COLO829 (cell line): Measurements from ENCODE around the gene ARHGEF37.
"Not testable (repeated sequence)": the region's sequence is repeated elsewhere in the genome, so short reads cannot be mapped to it uniquely, and the experiment has no call there.

Source experiments
- DNase-seq: peaks from one replicate; pipeline ENCODE4 v3.0.0; 2012; ENCODE audit warnings: low spot score

The ARHGEF37 gene

DNA sequence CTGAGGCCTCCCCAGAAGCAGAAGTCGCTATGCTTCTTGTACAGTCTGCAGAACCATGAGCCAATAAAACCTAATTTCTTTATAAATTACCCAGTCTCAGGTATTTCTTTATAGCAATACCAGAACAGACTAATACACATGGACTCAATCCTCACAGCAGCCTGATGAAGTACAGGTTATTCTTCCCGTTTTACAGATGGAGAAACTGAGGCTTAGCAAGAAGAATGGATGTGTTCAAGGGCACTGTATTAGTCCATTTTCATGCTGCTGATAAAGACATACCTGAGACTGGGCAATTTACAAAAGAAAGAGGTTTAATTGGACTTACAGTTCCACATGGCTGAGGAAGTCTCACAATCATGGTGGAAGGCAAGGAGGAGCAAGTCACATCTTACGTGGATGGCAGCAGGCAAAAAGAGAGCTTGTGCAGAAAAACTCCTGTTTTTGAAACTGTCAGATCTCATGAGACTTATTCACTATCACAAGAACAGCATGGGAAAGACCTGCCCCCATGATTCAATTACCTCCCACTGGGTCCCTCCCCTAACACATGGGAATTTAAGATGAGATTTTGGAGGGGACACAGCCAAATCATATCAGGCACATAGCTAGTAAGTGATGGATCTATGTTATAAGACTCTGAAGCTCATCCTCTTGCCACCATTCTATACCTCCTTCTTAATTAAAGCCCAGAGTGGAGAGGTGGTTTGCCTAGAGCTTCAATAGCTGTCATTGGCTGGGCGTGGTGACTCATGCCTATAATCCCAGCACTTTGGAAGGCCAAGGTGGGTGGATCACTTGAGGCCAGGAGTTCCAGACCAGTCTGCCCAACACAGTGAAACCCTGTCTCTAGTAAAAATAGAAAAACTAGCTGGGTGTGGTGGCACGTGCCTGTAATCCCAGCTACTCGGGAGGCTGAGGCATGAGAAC, 67.4 kb downstream of the ARHGEF37 start:
- DNase-seq, result not testable (repeated sequence)

DNA sequence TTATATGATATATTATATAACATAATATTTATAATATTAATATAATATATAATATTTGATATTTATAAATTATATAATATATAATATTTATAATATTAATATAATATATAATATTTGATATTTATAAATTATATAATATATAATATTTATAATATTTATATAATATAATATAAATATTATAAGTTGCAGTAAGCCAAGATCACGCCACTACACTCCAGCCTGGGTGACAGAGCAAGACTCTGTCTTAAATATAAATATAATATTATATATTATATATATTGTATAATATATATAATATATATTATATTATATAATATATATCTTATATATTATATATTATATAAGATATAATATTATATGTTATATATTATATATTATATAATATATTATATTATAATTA, 68.4 kb downstream of the ARHGEF37 start:
- not testable (repeated sequence) for DNase-seq

DNA sequence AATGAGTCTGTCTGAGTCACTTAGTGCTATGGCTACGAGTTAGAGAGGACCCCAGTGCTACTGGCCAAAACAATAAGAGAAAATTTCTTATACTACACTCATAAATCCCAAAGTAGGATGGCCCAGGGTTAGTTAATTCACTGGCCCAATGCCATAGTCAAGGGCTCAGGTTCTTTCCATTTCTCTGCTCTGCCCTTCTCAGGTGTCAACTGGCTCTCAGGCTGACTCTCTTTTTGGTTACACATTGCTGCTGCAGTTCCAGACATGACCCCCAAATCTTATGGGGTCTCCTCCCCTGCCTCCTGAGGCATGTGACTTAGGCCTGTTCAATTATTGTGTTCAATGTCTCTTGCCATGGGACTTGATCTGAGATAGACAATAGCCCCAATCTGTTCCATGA, 70.4 kb downstream of the ARHGEF37 start:
- DNase-seq, result no peak

DNA sequence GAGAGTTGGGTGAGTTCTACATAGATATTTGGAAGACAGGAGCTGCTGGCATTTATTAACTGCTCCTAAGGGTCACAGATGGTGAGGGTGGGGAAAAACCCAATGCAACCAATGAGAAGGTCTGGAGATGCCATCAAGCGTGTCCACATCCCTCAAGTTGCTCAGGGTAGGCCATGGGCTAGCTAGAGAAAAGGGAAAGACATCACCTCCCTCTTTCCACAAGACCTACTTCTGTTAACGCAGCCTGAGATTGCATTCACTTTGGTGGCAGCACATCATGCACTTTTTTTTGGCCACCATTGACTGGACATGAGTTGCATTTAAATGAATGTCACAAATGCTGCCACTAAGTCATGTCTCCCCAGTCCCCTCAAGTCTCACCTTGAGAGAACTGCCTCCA, 71.4 kb downstream of the ARHGEF37 start:
- no peak for DNase-seq

DNA sequence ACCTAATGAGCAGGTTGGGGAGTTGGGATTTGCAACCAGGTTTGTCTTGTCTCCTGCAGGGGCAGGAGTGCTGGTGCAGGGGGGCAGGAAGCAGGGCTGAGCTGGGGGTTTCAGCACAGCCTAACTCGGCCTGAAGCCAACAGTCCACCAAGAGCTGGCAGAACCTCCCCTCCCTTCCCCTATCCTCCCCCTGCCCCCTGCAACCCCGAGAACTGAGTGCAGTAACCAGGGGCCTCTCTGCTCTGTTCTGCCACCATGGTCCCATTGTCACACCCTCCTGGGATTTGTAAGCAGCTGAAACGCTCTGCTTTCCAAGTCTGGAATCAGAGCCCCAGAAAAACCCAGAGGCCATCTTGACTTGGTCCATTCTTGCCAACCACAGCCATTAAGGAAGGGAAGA, 72.9 kb downstream of the ARHGEF37 start:
- no peak for DNase-seq

DNA sequence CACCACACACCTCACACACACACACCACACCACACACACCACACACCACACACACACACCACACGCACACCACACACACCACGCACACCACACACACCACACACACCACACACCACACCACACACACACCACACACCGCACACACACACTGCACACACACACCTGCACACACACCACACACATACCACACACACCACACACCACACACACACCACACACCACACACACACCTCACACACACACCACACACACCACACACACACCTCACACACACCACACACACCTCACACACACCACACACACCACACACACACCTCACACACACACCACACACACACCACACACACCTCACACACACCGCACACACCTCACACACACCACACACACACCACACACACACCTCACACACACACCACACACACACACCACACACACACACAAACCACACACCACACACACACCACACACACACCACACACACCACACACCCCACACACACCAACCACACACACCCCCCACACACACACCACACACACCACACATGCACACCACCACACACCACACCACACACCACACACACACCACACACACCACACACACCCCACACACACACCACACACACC, 73.7 kb downstream of the ARHGEF37 start:
- DNase-seq, result no peak

DNA sequence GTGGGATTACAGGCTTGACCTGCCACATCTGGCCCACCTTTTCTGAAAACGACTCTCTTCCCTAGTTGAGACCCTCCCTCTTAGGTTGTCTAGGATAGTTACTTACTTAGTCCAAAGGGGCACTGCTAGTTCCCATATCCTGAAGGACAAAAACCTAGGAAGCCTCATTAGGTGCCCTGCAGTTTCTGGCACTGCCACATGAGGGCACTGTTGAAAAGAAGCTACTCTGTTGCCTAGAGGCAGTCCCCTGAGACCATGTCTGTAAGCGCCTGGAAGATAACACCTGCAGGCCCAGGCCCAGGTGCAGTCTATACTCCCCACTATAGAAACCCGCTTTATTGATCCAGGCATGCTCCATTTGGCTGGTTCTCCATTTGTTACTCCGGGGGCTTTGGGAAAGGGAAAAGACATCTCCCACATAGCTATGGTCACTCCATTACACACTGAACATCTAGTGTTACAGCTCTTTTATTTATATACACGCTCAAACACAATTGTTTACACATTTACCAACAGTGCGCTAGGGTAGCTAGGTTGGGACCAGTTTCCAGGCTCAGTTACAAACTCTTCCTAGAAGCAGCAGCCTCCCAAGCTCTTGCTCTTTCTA, 75.4 kb downstream of the ARHGEF37 start:
- no peak for DNase-seq

DNA sequence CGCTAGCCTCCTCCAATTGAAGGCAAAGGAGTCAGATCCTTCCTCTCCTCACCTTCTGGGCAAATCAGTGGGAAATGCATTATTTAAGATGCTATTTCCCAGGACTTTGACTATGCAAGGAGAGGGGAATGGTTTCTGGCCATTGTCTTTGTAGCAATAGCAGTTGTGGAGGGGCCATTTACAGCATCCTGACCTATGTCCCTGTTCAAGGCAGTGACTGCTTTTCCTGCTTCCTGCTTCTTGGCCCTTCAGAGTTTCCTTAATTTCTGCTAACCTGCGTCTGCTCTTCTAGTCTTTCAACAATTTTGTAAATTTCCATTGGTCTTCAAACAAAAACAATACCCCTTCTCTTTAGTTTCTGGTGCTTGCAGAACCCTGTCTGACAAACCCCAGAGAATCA, 76.0 kb downstream of the ARHGEF37 start:
- no peak for DNase-seq

DNA sequence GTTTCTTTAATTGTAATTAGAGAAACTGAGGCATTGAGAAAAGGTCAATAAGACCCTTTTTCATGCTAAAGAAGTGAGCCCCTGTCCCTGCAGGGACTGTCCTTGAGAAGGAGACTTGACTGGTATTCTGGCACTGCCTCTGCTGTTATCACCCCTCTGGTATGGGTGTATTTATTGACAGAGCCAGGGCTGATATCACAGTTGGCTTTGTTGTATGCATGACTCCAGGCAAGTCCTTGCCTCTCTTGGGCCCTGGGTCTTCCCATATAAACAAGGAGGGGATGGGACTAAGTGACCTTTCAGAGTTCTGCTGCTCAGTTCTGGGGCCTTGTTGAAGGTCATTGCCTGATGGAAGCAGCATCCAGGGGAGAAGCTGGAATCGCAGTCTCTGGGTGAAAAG, 77.0 kb downstream of the ARHGEF37 start:
- no peak for DNase-seq

DNA sequence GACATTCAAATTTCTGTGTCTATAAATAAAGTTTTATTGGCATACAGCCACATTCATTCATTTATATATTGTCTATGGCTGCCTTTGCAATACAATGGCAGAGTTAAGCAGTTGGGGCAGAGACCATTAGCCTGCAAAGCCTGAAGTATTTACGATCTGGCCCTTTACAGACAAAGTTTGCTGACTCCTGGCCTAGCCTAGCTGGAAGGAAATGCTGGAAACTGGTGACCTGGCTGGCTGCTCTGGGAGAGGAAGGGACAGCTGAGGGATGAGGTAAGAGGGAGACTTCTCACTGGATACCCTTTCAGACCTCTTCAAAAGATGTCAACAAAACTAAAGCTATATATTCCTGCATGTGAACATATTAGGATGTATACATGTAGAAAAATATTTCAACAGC, 82.8 kb downstream of the ARHGEF37 start:
- DNase-seq, result no peak

DNA sequence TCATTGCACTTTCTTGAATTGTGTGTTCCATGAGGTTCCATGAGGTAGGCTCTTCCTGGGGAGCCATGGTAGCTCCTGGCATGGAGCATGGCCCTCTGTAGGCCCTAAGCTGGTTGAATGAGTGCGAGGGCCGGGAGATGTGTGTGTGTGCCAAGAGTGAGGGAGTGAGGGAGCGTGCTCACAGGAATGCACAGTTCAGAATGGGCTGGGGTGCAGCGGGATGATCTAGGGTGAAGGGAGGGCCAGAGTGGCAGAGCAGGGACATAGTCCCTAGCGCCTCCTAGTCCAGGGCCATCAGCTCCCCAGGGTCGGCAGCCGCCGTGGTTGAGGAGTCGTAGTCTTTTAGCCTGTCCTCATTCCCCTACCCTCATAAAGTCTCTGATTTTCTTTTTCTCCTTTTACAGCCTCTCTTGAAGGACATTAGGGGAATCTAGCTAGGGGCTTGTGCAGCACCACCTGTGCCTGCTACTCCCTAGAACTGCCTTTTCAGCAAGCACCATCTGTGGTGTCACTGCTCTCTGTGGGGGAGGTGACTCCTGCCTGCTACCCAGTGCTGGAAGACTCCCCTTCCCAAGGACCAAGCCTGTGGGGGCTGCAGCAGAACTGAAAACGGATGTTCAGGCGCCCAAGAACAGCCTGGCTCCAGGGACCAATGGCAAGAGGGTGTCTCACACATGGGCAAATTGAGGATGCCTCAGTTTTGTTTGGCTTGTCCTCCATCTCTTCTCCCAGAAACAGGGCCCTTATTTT, 83.5 kb downstream of the ARHGEF37 start:
- no peak for DNase-seq

DNA sequence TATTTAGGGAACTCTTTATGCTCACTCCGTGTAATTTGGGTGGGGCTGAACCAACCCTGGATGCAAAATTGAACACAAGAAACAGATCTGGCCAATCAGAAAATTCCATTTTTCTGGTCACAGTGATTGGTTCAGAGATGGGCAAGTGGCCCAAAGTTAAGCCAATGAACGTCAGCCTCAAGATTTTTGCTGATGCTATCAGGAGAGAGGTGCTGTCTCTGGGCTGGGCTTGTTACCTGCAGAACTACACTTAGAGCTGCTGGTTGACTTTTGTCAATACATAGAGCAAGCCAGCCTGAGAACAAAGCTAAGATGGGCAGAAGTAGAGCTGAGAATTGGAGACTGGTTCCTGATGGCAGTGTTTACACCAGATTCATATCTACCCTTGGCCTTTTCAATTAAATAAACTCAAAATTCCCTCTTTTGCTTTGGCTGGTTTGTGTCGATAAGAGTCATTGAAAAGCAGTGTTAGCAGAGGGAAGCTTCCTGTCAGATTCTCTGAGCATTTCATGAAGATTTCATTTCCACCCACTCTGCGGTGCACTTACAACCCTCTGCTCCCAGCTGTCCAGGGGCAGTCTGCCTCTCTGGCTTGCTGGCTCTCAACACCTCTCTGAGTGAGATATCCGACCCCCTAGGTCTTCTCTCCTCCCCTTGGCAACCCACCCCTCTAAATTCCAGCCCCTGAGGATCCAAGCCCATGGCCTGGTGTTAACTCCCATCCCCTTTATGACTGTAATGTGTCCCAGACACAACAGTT, 84.3 kb downstream of the ARHGEF37 start:
- no peak for DNase-seq

DNA sequence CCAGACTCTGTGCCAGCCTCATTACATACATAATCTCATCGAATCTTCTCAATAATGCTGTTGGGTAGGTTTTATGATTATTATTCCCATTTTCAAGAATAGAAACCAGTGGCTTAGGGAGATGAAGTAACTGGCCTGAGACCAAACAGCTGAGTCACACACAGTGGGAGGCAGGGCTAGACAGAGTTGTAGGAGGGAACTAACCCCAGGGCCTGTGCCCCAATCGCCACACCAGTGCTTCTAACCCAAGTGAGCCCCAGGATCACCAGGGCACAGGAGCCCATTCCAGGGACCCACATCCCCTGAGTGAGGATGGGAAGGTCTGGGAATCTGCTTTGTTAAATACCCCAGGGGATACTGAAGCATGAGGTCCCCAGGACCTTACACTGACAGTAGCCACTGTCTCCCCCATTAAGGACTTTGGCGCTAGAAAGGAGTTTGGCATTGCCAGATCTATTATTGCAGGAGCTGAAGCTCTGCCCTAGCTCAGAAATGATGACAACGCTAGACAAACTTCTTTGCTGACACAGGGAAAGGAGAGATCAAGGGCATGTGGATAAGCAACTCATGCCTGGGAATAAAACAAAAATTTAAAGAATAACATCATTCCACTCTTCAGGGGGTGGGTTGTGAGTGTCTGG, 85.0 kb downstream of the ARHGEF37 start:
- no peak for DNase-seq

DNA sequence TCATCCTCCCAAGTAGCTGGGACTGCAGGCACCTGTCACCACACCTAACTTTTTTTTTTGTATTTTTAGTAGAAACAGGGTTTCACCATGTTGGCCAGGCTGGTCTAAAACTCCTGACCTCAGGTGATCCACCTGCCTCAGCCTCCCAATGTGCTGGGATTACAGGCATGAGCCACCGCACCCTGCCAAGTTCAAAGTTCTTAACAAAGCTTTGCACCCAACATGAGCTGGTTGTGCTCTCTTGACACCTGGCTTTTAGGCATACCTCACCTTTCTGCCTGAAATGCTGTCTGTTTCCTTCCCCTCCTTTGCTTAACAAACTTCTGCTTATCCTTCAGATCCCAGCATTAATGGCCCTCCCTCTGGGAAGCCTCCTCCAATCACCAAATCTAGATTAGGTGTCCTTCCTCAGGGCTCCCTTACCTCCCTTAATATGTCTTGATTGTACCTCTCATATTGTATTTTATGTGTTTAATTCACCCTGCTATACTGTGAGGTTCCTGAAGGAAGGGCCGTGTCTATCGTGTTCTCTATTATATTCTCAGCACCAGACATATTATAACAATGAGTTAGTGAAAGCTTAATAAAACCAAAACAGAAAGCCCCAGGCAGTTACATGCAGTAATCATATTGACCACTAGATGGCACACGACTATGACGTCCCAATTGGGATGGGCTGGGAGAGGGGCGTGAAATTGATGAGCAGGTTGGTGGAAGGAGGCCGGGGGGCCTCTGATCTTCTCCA, 86.0 kb downstream of the ARHGEF37 start:
- no peak for DNase-seq

DNA sequence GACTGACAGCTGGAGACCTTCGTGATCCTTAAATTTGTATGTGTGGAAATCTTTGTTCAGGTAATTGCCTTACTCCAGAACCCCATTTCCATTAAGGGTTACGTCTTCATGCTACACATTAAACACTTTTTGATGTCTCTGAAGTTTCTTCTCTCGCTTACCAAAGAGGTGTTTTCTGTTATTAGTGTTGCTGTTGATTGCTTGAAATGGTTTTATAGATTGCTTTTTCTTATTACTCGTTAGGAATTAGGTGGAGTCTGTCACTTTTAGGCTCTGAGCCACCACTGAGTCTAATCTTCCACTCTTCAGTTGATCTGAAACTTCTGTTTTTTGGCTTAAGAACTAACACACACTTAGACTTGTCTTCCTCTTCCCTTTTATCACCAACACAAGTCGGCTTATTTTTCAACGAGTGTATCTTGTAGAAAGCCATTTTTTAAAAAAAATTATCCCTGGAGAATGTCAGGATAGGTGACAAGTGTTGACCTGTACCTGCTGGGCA, 86.6 kb downstream of the ARHGEF37 start:
- DNase-seq, result no peak

DNA sequence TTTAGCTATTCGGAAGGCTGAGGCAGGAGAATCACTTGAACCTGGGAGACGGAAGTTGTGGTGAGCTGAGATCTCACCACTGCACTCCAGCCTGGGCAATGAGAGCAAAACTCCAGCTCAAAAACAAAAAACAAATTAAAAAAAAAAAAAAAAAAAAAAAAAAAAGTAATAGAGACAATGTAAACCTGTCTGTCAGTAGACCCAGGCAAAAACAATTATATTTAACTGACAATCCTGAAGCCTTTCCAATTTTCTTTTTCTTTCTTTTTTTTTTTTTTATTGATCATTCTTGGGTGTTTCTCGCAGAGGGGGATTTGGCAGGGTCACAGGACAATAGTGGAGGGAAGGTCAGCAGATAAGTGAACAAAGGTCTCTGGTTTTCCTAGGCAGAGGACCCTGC, 88.0 kb downstream of the ARHGEF37 start:
- not testable (repeated sequence) for DNase-seq

DNA sequence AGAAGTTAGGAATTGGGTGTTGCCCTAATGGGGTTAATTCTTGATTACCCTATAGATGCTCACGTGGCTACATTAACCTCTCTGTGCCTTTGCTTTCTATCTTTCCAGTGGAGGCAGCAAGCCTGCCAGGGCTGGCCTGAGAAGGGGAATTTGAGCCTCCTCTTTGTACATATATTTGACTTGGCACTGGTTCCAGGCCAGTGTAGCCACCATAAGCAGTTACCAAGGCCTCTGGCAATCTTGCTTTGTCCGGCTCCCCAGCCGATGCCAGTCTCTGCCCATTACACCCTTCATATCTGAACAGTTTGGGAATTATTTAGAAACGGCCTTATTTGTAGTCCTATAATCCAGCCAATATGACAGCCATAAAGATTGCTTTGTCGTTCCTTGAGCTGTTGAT, 90.2 kb downstream of the ARHGEF37 start:
- DNase-seq, result no peak

DNA sequence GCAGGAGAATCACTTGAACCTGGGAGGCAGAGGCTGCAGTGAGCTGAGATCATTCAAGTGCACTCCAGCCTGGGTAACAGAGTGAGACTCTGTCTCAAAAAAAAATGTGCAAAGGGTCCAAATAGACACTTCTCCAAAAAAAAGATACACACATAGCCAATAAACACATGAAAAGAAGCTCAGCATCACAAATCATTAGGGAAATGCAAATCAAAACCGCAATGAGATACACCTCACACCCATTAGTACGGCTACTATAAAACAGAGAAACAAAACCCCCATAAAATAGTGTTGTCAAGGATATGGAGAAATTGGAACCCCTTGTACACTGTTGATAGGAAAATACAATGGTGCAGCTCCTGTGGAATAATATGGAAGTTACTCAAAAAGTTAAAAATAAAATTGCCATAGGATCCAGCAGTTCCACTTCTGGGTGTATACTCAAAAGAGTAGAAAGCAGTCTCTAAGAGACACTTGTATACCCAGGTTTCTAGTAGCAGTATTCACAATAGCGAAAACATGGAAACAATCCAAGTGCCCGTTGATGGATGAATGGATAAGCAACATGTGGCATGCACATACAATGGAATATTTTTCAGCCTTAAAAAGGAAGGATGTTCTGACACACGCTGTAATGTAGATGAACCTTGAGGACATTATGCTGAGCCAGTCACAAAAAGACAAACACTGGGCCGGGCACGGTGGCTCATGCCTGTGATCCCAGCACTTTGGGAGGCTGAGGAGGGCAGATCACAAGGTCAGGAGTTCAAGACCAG, 91.6 kb downstream of the ARHGEF37 start:
- DNase-seq, result no peak

DNA sequence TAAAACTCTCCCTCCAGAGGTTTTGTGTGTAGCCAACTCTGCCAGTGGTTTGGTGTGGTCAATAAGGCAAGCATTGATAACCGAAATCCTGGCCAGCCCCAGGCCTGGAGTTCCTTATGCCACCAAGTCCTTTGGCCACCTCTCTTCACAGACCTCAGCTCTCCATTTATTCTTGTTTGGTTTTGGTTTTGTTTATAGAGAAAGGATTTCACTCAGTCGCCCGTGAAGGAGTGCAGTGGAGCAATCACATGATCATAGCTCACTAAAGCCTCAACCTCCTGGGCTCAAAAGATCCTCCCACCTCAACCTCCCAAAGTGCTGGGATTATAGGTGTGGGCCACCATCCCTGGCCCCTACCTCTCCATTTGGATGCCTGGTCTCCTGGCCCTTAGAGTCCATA, 93.4 kb downstream of the ARHGEF37 start:
- DNase-seq, result no peak
